BE2C (cell line): ENCODE measurements around the gene FOXP4.

Experiments
- DNase-seq: peaks from one replicate; pipeline ENCODE4 v3.0.0-alpha.2; 2020
- H3K27me3 ChIP-seq: fragments of 250-450 bp; sonication (Bioruptor Pico); 2 replicates; pipeline ENCODE4 v1.5.1; 2020; ENCODE audit warnings: mild to moderate bottlenecking
- H3K36me3 ChIP-seq: fragments of 250-450 bp; sonication (Bioruptor Pico); 2 replicates; pipeline ENCODE4 v1.5.1; 2020; ENCODE audit warnings: mild to moderate bottlenecking
- H3K4me1 ChIP-seq: fragments of 250-450 bp; sonication (Bioruptor Pico); 2 replicates; pipeline ENCODE4 v1.5.1; 2020
- H3K4me3 ChIP-seq: 2 replicates; pipeline ENCODE4 v1.5.1; 2011; ENCODE audit warnings: low read depth, low read length
- H3K9me3 ChIP-seq: fragments of 250-450 bp; sonication (Bioruptor Pico); 2 replicates; pipeline ENCODE4 v1.5.1; 2020
- TF ChIP-seq, protein P1 (sequence below): IDR thresholded peaks from 2 replicates; pipeline ENCODE4 v1.5.1; 2012; ENCODE audit warnings: mild to moderate bottlenecking, low read depth, low read length

The FOXP4 gene

GRCh38 chr6:41637194-41638001, 91.2 kb downstream of the FOXP4 start:
- no peak for DNase-seq
- Histone ChIP-seq H3K27me3 (peaks cover 26% of the 10 kb centered on the region), H3K36me3 (no peaks in the 10 kb centered on the region), H3K4me3 (peak overlapping the region; percentile 60), H3K4me1 (peaks cover 7% of the 10 kb centered on the region; the same call in 1 of the 2 replicates), H3K9me3 (no peaks in the 10 kb centered on the region)
- TF ChIP-seq, protein P1, sequence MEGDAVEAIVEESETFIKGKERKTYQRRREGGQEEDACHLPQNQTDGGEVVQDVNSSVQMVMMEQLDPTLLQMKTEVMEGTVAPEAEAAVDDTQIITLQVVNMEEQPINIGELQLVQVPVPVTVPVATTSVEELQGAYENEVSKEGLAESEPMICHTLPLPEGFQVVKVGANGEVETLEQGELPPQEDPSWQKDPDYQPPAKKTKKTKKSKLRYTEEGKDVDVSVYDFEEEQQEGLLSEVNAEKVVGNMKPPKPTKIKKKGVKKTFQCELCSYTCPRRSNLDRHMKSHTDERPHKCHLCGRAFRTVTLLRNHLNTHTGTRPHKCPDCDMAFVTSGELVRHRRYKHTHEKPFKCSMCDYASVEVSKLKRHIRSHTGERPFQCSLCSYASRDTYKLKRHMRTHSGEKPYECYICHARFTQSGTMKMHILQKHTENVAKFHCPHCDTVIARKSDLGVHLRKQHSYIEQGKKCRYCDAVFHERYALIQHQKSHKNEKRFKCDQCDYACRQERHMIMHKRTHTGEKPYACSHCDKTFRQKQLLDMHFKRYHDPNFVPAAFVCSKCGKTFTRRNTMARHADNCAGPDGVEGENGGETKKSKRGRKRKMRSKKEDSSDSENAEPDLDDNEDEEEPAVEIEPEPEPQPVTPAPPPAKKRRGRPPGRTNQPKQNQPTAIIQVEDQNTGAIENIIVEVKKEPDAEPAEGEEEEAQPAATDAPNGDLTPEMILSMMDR: no peak

GRCh38 chr6:41638002-41638934, 92.1 kb downstream of the FOXP4 start, which contains the start of gene MDFI:
TSS of gene MDFI (plus strand) at chr6:41638468. CDS start at chr6:41638750, 282 bp downstream.
- Histone ChIP-seq H3K9me3 (no peaks in the 10 kb centered on the region), H3K4me3 (peak within 1 kb of the TSS; percentile 60), H3K4me1 (peaks cover 7% of the 10 kb centered on the region; the same call in 1 of the 2 replicates), H3K36me3 (no peaks in the 10 kb centered on the region), H3K27me3 (peaks cover 26% of the 10 kb centered on the region)
- no peak for DNase-seq
- TF ChIP-seq, protein P1: no peak

DNA sequence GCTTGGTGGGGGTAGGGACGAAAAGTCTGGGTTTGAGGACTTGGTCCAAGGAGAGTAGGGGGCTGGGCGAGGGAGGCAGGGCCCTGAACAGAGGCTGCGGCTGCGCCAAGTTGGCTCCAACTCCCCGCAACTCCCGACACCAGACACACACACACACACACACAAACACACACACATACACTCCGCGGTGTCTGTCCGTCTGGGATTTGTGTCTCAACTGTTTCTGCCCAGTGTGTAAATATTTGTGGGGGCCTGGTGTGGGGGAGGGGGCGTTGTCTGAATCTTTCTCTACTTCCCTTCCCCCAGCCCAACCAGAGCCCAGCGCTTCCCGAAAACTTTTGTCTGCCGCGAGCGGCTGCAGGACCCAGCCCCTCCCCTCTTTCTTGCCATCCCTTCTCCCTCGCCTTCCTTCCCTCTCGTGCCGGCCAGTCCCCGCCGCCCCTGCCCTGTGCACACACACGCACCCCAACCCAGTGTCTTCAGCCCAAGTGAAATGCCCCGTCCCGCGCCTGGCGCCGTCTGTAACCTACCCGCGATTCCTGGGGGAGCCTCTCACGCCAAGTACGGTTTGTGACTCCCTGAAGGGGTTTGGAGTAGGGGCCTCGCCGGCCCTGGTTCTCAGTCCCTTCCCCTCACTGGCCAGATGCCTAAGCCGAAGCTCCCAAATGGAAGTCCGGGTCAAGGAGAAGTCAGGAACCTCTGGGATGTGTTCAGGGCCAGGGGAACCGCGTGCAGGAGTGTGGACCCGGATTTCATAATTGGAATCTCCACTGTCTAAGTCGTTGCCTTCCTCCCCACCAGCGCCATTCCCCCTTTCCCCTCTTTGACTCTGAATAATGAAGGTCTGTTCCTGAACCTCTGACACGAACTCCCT, 93.0 kb downstream of the FOXP4 start:
- Histone ChIP-seq H3K4me1 (peaks cover 7% of the 10 kb centered on the region; the same call in 1 of the 2 replicates), H3K9me3 (no peaks in the 10 kb centered on the region), H3K4me3 (peak overlapping the region; percentile 60), H3K36me3 (no peaks in the 10 kb centered on the region), H3K27me3 (peaks cover 26% of the 10 kb centered on the region)
- no peak for DNase-seq
- TF ChIP-seq, protein P1: no peak

DNA sequence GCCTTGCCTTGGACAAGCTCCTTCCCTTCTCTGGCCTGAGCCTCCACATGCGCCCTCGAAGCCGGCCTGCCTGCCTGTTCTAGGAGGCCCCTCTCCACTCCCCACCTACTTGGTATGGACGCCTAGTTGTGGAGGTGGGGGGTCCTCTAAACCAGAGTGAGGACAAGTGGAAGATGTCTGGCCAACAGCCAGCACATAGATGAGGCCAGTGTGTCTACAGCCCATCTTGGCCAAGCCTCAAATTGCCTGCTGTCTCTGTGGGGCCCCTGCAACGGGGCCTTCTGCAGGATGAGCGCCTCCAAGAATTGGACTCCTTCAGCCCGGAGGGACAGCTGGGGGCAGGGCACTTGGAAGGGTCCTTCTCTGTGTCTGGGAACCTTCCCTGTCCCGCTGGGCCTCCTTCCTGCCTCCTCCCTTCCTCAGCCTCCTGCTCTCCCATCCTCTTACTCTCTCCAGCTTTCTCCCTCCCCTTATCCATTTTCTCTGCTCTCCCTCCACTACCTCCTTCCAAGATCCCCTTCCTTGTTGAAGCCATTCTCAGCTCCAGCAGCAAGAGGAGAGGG, 93.7 kb downstream of the FOXP4 start:
- H3K4me1 ChIP-seq: peaks cover 6% of the 10 kb centered on the region; the same call in 1 of the 2 replicates
- peaks cover 26% of the 10 kb centered on the region for H3K27me3 ChIP-seq
- H3K9me3 ChIP-seq: no peaks in the 10 kb centered on the region
- no peaks in the 10 kb centered on the region for H3K36me3 ChIP-seq
- no peak for DNase-seq
- TF ChIP-seq, protein P1: no peak
- H3K4me3 ChIP-seq: no peak overlapping the region

GRCh38 chr6:41640426-41640825, 94.2 kb downstream of the FOXP4 start:
- Histone ChIP-seq H3K4me1 (peaks cover under 1% of the 10 kb centered on the region; the same call in 1 of the 2 replicates), H3K4me3 (no peak overlapping the region), H3K27me3 (peaks cover 26% of the 10 kb centered on the region), H3K9me3 (no peaks in the 10 kb centered on the region), H3K36me3 (no peaks in the 10 kb centered on the region)
- DNase-seq: no peak
- TF ChIP-seq, protein P1: no peak
